SK-N-SH (cell line): ENCODE results near the gene ZBED5. TPM values are rescaled to one million over a fixed set of nuclear protein-coding genes. Genes with fewer than 3 reads are reported as not detected.

Experiments used
- CTCF ChIA-PET: fragments of 300-600, 350-600 bp; formaldehyde crosslinking; extraction: SDS; loops from one replicate; lab custom pipeline; 2021; lab: Yijun Ruan, JAX
- POLR2A ChIA-PET: fragments of 350-600 bp; sonication (Branson Sonifier 250); formaldehyde crosslinking; extraction: SDS; loops from one replicate; lab custom pipeline; 2020; ENCODE audit warnings: antibody characterized with exemption, inconsistent platforms; lab: Yijun Ruan, JAX
- DNase-seq: peaks from one replicate; pipeline ENCODE4 v3.0.0; 2012
- H2AFZ ChIP-seq: fragments of 200-600 bp; sonication (generic); 2 replicates; pipeline ENCODE4 v1.8.1; 2016; ENCODE audit warnings: antibody characterized with exemption, mild to moderate bottlenecking, low read depth
- H3F3A ChIP-seq: fragments of 200-600 bp; sonication (generic); replicated peaks from 2 replicates; pipeline ENCODE3; 2016; ENCODE audit warnings: antibody characterized with exemption, mild to moderate bottlenecking; ENCODE audit not compliant: insufficient read depth
- H3K27ac ChIP-seq, 2 experiments: fragments of 200-500 bp in 1 of 2; fragments of 200-600 bp in 1 of 2; sonication (Bioruptor generic) in 1 of 2; sonication (generic), shearing (Covaris generic) in 1 of 2; 2 replicates each; pipeline versions ENCODE4 v1.5.1 to v1.6.1; 2014 to 2016; ENCODE audit warnings: low read depth in 2 of 2, inconsistent platforms in 1 of 2, low read length in 1 of 2, mild to moderate bottlenecking in 1 of 2, mixed read lengths in 1 of 2
- H3K27me3 ChIP-seq: fragments of 200-600 bp; sonication (generic), shearing (Covaris generic); 2 replicates; pipeline ENCODE4 v1.6.1; 2016; ENCODE audit warnings: mixed run types; ENCODE audit not compliant: insufficient read depth
- H3K36me3 ChIP-seq, 2 experiments: fragments of 200-500 bp in 1 of 2; fragments of 200-600 bp in 1 of 2; sonication (Bioruptor generic) in 1 of 2; sonication (generic) in 1 of 2; replicated peaks in 1 of 2; 2 replicates each; pipeline versions ENCODE3 to v1.5.1; 2014 to 2016; ENCODE audit warnings: low read length in 1 of 2, mild to moderate bottlenecking in 1 of 2; ENCODE audit not compliant: insufficient read depth in 2 of 2, control insufficient read depth in 1 of 2
- H3K4me1 ChIP-seq, 2 experiments: fragments of 200-500 bp in 1 of 2; fragments of 200-600 bp in 1 of 2; sonication (Bioruptor generic) in 1 of 2; sonication (generic), shearing (Covaris generic) in 1 of 2; 2 replicates each; pipeline versions ENCODE4 v1.5.1 to v1.6.1; 2014 to 2016; ENCODE audit warnings: low read depth in 1 of 2, low read length in 1 of 2, mixed run types in 1 of 2; ENCODE audit not compliant: insufficient read depth in 2 of 2, control insufficient read depth in 1 of 2
- H3K4me2 ChIP-seq: fragments of 200-600 bp; sonication (generic), shearing (Covaris generic); 2 replicates; pipeline ENCODE4 v1.6.1; 2017; ENCODE audit warnings: mixed run types
- H3K4me3 ChIP-seq, 2 experiments: fragments of 200-500 bp in 1 of 2; fragments of 200-600 bp in 1 of 2; sonication (Bioruptor generic) in 1 of 2; sonication (generic), shearing (Covaris generic) in 1 of 2; 2 replicates each; pipeline versions ENCODE4 v1.5.1 to v1.8.1; 2014 to 2016; ENCODE audit warnings: low read depth in 2 of 2, inconsistent platforms in 1 of 2, low read length in 1 of 2, mild to moderate bottlenecking in 1 of 2, mixed read lengths in 1 of 2, moderate library complexity in 1 of 2
- H3K79me2 ChIP-seq: fragments of 200-600 bp; sonication (generic); 2 replicates; pipeline ENCODE4 v1.8.1; 2017; ENCODE audit warnings: mild to moderate bottlenecking; ENCODE audit not compliant: insufficient read depth
- H3K9ac ChIP-seq: fragments of 200-600 bp; sonication (generic); 2 replicates; pipeline ENCODE4 v1.6.1; 2017; ENCODE audit warnings: mixed run types
- H3K9me2 ChIP-seq: fragments of 200-600 bp; sonication (generic); 2 replicates; pipeline ENCODE4 v1.6.1; 2017; ENCODE audit warnings: mixed run types
- H3K9me3 ChIP-seq: fragments of 200-600 bp; sonication (generic); 2 replicates; pipeline ENCODE4 v1.6.1; 2017; ENCODE audit warnings: mixed run types, mild to moderate bottlenecking, moderate library complexity
- H4K20me1 ChIP-seq: fragments of 200-600 bp; sonication (generic); 2 replicates; pipeline ENCODE4 v1.6.1; 2017; ENCODE audit warnings: mild to moderate bottlenecking, mixed run types; ENCODE audit not compliant: insufficient read depth
- ELF1 ChIP-seq: IDR thresholded peaks from 2 replicates; pipeline ENCODE4 v1.4.0; 2012
- FOXM1 ChIP-seq: IDR thresholded peaks from 2 replicates; pipeline ENCODE4 v1.4.0; 2012; ENCODE audit warnings: low read depth, mild to moderate bottlenecking
- JUND ChIP-seq: IDR thresholded peaks from 2 replicates; pipeline ENCODE4 v1.4.0; 2012
- NFIC ChIP-seq: IDR thresholded peaks from 2 replicates; pipeline ENCODE4 v1.4.0; 2012; ENCODE audit warnings: borderline replicate concordance
- POLR2AphosphoS5 ChIP-seq: IDR thresholded peaks from 2 replicates; pipeline ENCODE4 v1.6.1; 2012; ENCODE audit warnings: low read depth, low read length
- RFX5 ChIP-seq: IDR thresholded peaks from 2 replicates; pipeline ENCODE4 v1.6.1; 2012; ENCODE audit warnings: mild to moderate bottlenecking, improper control_type of control experiment, low read length
- TCF12 ChIP-seq: IDR thresholded peaks from 2 replicates; pipeline ENCODE4 v1.4.0; 2012
- TEAD4 ChIP-seq: IDR thresholded peaks from 2 replicates; pipeline ENCODE4 v1.4.0; 2012; ENCODE audit warnings: mild to moderate bottlenecking, borderline replicate concordance; ENCODE audit not compliant: insufficient read depth
- USF1 ChIP-seq: IDR thresholded peaks from 2 replicates; pipeline ENCODE4 v1.4.0; 2012; ENCODE audit warnings: low read depth, borderline replicate concordance
- whole genome bisulfite sequencing: methylation state at CpG from one replicate; pipeline ENCODE4 v1.1.6; 2017; ENCODE audit warnings: low lambda C conversion rate; 5-methylcytosine and 5-hydroxymethylcytosine counted together
- polyA plus RNA-seq, 3 experiments: library from polyadenylated mRNA; depleted of rRNA; stranded (reverse); fragments of >200 nt; gene quantifications; 2 replicates each; pipeline ENCODE4 v1.2.3, GENCODE V29; 2012
- TF ChIP-seq, protein P1 (sequence below): IDR thresholded peaks from 2 replicates; pipeline ENCODE4 v1.4.0; 2012; ENCODE audit warnings: low read depth, borderline replicate concordance
- TF ChIP-seq, protein P2 (sequence below): IDR thresholded peaks from 2 replicates; pipeline ENCODE4 v1.6.1; 2012; ENCODE audit warnings: mild to moderate bottlenecking, low read depth, low read length, moderate library complexity
- TF ChIP-seq, protein P3 (sequence below): fragments of 150-350 bp; IDR thresholded peaks from 2 replicates; pipeline ENCODE4 v1.6.1; 2016; ENCODE audit warnings: mild to moderate bottlenecking, low read depth, low read length

ZBED5 gene
- polyA plus RNA-seq, 1 of the 3 experiments (the other 2 are of a cell fraction) = 23.5 TPM

- Histone ChIP-seq H4K20me1 (no peaks in the 10 kb centered on the region), H3K79me2 (no peaks in the 10 kb centered on the region), H3K9ac (no peak overlapping the region), H3K27ac (peak overlapping the region; percentile 59 to 84; a peak in 3 of 4 replicates), H2AFZ (no peak overlapping the region), H3K4me2 (no peak overlapping the region), H3F3A (peaks cover 10% of the 10 kb centered on the region), H3K9me2 (no peaks in the 10 kb centered on the region), H3K36me3 (no peaks in the 10 kb centered on the region), H3K4me3 (no peak overlapping the region), H3K27me3 (no peaks in the 10 kb centered on the region), H3K4me1 (peaks cover 9 to 10% of the 10 kb centered on the region in 2 experiments; a peak in 3 of 4 replicates), H3K9me3 (no peaks in the 10 kb centered on the region)
- WGBS = 77% methylated on average over 3 of the region's 3 CpGs
- ChIA-PET POLR2A (interaction anchor here (0.7 kb wide), 1 partner anchor 78 kb away, joined by 3 read pairs; the partner anchor contains the start of gene EIF4G2), CTCF (interaction anchor here (1.4 to 2.0 kb wide), 2 partner anchors 8 to 20 kb away, joined by 4 read pairs; no protein-coding TSS in a partner anchor)
- DNase-seq = no peak
- TF ChIP-seq, protein P1, sequence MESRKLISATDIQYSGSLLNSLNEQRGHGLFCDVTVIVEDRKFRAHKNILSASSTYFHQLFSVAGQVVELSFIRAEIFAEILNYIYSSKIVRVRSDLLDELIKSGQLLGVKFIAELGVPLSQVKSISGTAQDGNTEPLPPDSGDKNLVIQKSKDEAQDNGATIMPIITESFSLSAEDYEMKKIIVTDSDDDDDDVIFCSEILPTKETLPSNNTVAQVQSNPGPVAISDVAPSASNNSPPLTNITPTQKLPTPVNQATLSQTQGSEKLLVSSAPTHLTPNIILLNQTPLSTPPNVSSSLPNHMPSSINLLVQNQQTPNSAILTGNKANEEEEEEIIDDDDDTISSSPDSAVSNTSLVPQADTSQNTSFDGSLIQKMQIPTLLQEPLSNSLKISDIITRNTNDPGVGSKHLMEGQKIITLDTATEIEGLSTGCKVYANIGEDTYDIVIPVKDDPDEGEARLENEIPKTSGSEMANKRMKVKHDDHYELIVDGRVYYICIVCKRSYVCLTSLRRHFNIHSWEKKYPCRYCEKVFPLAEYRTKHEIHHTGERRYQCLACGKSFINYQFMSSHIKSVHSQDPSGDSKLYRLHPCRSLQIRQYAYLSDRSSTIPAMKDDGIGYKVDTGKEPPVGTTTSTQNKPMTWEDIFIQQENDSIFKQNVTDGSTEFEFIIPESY = no peak
Observed at GRCh38 chr11:10886652-10887250, 28.9 kb upstream of the ZBED5 start.

- Histone ChIP-seq H3K9ac (no peak overlapping the region), H3K4me3 (no peak overlapping the region), H3K4me1 (peaks cover 9 to 10% of the 10 kb centered on the region in 2 experiments; a peak in 3 of 4 replicates), H2AFZ (no peak overlapping the region), H3K27ac (peak overlapping the region; percentile 59 to 84; a peak in 3 of 4 replicates), H3K9me2 (no peaks in the 10 kb centered on the region), H3K4me2 (no peak overlapping the region), H4K20me1 (no peaks in the 10 kb centered on the region), H3F3A (peaks cover 10% of the 10 kb centered on the region), H3K79me2 (no peaks in the 10 kb centered on the region), H3K27me3 (no peaks in the 10 kb centered on the region), H3K36me3 (no peaks in the 10 kb centered on the region), H3K9me3 (no peaks in the 10 kb centered on the region)
- ChIA-PET CTCF (interaction anchor here (1.4 to 2.0 kb wide), 2 partner anchors 7 to 21 kb away, joined by 4 read pairs; no protein-coding TSS in a partner anchor), POLR2A (interaction anchor here (0.8 kb wide), 1 partner anchor 28 kb away, joined by 3 read pairs; the partner anchor contains the start of gene ZBED5)
- peak; percentile 54 for DNase-seq
- WGBS = 10% methylated on average over 2 of the region's 2 CpGs
- TF ChIP-seq JUND (0 out of 2 replicates have a peak, but pooled peaks have one; percentile 5), RFX5 (0 out of 2 replicates have a peak, but pooled peaks have one; percentile 47), TEAD4 (no peak), POLR2AphosphoS5 (peak; percentile 37; the same call in 1 of the 2 replicates), NFIC (peak; percentile 45; the same call in 1 of the 2 replicates), FOXM1 (no peak), ELF1 (no peak), TCF12 (peak; percentile 88), USF1 (no peak)
- TF ChIP-seq, protein P2, sequence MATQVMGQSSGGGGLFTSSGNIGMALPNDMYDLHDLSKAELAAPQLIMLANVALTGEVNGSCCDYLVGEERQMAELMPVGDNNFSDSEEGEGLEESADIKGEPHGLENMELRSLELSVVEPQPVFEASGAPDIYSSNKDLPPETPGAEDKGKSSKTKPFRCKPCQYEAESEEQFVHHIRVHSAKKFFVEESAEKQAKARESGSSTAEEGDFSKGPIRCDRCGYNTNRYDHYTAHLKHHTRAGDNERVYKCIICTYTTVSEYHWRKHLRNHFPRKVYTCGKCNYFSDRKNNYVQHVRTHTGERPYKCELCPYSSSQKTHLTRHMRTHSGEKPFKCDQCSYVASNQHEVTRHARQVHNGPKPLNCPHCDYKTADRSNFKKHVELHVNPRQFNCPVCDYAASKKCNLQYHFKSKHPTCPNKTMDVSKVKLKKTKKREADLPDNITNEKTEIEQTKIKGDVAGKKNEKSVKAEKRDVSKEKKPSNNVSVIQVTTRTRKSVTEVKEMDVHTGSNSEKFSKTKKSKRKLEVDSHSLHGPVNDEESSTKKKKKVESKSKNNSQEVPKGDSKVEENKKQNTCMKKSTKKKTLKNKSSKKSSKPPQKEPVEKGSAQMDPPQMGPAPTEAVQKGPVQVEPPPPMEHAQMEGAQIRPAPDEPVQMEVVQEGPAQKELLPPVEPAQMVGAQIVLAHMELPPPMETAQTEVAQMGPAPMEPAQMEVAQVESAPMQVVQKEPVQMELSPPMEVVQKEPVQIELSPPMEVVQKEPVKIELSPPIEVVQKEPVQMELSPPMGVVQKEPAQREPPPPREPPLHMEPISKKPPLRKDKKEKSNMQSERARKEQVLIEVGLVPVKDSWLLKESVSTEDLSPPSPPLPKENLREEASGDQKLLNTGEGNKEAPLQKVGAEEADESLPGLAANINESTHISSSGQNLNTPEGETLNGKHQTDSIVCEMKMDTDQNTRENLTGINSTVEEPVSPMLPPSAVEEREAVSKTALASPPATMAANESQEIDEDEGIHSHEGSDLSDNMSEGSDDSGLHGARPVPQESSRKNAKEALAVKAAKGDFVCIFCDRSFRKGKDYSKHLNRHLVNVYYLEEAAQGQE = no peak
- TF ChIP-seq, protein P3, sequence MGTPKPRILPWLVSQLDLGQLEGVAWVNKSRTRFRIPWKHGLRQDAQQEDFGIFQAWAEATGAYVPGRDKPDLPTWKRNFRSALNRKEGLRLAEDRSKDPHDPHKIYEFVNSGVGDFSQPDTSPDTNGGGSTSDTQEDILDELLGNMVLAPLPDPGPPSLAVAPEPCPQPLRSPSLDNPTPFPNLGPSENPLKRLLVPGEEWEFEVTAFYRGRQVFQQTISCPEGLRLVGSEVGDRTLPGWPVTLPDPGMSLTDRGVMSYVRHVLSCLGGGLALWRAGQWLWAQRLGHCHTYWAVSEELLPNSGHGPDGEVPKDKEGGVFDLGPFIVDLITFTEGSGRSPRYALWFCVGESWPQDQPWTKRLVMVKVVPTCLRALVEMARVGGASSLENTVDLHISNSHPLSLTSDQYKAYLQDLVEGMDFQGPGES = no peak
- TF ChIP-seq, protein P1 = no peak
Observed at GRCh38 chr11:10885703-10886363, 28.0 kb upstream of the ZBED5 start.
